ENCODE data around the gene SLC5A10. TPM values are rescaled to one million over a fixed set of nuclear protein-coding genes. Genes with fewer than 3 reads are reported as not detected.
"Not testable (repeated sequence)": the region's sequence is repeated elsewhere in the genome, so short reads cannot be mapped to it uniquely, and the experiment has no call there.

SLC5A10 gene
- total RNA-seq, 4 donors from 2014 or later, result not detected

DNA sequence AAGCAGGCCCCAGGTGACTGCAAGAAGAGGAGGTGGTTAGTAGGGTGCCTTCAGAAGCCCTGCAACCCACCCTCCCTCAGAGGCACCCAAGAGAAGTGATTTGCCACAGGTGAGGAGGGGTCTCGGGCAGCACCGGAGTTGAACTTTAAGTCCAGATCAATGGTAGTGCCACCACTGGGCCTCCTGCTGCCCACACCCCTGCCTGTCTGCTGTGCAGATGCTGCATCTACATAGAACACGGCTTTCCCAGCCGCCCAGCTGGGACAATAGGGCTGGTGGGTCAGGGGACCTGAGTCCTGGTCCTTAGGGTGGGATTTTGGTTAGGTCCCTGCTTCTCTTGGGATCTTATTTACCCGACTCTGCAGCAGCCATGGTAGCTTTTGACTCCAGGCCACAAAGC lies 70.2 kb downstream of the SLC5A10 start:
- TF ChIP-seq POLR2A (IDR thresholded peaks at IDR 0.05), result no peak
- TF ChIP-seq, protein P1, sequence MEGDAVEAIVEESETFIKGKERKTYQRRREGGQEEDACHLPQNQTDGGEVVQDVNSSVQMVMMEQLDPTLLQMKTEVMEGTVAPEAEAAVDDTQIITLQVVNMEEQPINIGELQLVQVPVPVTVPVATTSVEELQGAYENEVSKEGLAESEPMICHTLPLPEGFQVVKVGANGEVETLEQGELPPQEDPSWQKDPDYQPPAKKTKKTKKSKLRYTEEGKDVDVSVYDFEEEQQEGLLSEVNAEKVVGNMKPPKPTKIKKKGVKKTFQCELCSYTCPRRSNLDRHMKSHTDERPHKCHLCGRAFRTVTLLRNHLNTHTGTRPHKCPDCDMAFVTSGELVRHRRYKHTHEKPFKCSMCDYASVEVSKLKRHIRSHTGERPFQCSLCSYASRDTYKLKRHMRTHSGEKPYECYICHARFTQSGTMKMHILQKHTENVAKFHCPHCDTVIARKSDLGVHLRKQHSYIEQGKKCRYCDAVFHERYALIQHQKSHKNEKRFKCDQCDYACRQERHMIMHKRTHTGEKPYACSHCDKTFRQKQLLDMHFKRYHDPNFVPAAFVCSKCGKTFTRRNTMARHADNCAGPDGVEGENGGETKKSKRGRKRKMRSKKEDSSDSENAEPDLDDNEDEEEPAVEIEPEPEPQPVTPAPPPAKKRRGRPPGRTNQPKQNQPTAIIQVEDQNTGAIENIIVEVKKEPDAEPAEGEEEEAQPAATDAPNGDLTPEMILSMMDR (IDR thresholded peaks at IDR 0.05), result no peak
- Histone ChIP-seq H3K27me3 (no peaks in the 10 kb centered on the region), H3K4me3 (replicated peaks in 1 of 3) (no peak overlapping the region), H3K27ac (no peak overlapping the region), H3K4me1 (peaks cover 0 to 4% of the 10 kb centered on the region in 2 donors), H3K36me3 (no peaks in the 10 kb centered on the region), H3K9me3 (no peaks in the 10 kb centered on the region)
- DNase-seq, result no peak
- intact Hi-C loops (cut with DNase I), result loop anchor here (10.0 kb wide), 1 partner anchor 57 kb away; no protein-coding TSS in a partner anchor
- 94 to 100% methylated on average over 1 to 5 of the region's 5 CpGs for WGBS, 2 donors

- H3K4me1 ChIP-seq, result peaks cover 0 to 4% of the 10 kb centered on the region in 2 donors
- H3K9me3 ChIP-seq, result no peaks in the 10 kb centered on the region
- no peak overlapping the region for H3K4me3 ChIP-seq (replicated peaks in 1 of 3)
- no peak for TF ChIP-seq POLR2A (IDR thresholded peaks at IDR 0.05)
- TF ChIP-seq, protein P1 (IDR thresholded peaks at IDR 0.05), result no peak
- no peaks in the 10 kb centered on the region for H3K36me3 ChIP-seq
- intact Hi-C loops (cut with DNase I), result loop anchor here (10.0 kb wide), 1 partner anchor 58 kb away; no protein-coding TSS in a partner anchor
- no peaks in the 10 kb centered on the region for H3K27me3 ChIP-seq
- WGBS, 2 donors, result 84 to 100% methylated on average over 1 to 5 of the region's 6 CpGs
- no peak for DNase-seq
- no peak overlapping the region for H3K27ac ChIP-seq
Measured at GRCh38 chr17:19022747-19023146, 70.8 kb downstream of the SLC5A10 start.

GRCh38 chr17:19023209-19023999 lies 71.4 kb downstream of the SLC5A10 start:
- 83 to 90% methylated on average over 3 to 8 of the region's 9 CpGs for WGBS, 2 donors
- Histone ChIP-seq H3K4me3 (replicated peaks in 1 of 3) (no peak overlapping the region), H3K36me3 (no peaks in the 10 kb centered on the region), H3K4me1 (peaks cover 0 to 4% of the 10 kb centered on the region in 2 donors), H3K9me3 (no peaks in the 10 kb centered on the region), H3K27me3 (no peaks in the 10 kb centered on the region), H3K27ac (no peak overlapping the region)
- intact Hi-C loops (cut with DNase I), result loop anchor here (10.0 kb wide), 1 partner anchor 59 kb away; no protein-coding TSS in a partner anchor
- no peak for DNase-seq
- TF ChIP-seq, protein P1 (IDR thresholded peaks at IDR 0.05), result no peak
- TF ChIP-seq POLR2A (IDR thresholded peaks at IDR 0.05), result no peak

- Histone ChIP-seq H3K4me3 (replicated peaks in 1 of 3) (no peak overlapping the region), H3K9me3 (no peaks in the 10 kb centered on the region), H3K27me3 (no peaks in the 10 kb centered on the region), H3K27ac (no peak overlapping the region), H3K36me3 (no peaks in the 10 kb centered on the region), H3K4me1 (peaks cover 0 to 4% of the 10 kb centered on the region in 2 donors)
- intact Hi-C loops (cut with DNase I), result loop anchor here (10.0 kb wide), 1 partner anchor 60 kb away; no protein-coding TSS in a partner anchor
- no peak for DNase-seq
- WGBS, 2 donors, result 79 to 86% methylated on average over 22 of the region's 22 CpGs
- TF ChIP-seq, protein P1 (IDR thresholded peaks at IDR 0.05), result no peak
- no peak for TF ChIP-seq POLR2A (IDR thresholded peaks at IDR 0.05)
Measured at GRCh38 chr17:19024101-19025078, 72.4 kb downstream of the SLC5A10 start.

DNA sequence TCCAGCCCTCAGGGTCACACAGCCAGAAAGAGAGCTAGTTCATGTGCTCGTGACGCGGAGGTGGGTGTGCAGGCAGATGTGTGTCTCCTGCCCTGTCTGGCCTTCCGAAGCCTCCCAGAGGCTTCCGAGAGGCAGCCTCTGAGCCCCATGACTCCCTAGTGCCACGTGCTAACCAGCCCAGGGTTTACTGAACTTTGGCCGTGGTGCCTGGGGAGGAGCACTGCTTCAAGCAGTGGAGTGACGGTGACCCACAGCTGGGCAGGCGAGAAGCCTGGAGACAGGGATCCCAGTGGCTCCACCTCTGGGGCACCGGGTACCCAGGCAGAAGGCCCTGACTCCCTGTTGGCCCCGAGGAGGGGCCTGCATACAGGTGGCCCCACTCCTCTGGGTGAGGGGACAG lies 76.7 kb downstream of the SLC5A10 start:
- intact Hi-C loops (cut with DNase I), result loop anchor here (10.0 kb wide), 1 partner anchor 64 kb away; no protein-coding TSS in a partner anchor
- H3K4me3 ChIP-seq (replicated peaks in 1 of 3); H3K27me3 ChIP-seq; H3K27ac ChIP-seq; H3K9me3 ChIP-seq; H3K4me1 ChIP-seq; DNase-seq; H3K36me3 ChIP-seq: not testable (repeated sequence)
- WGBS, 2 donors, result no CpG with 5 or more reads among the region's 11 CpGs

DNA sequence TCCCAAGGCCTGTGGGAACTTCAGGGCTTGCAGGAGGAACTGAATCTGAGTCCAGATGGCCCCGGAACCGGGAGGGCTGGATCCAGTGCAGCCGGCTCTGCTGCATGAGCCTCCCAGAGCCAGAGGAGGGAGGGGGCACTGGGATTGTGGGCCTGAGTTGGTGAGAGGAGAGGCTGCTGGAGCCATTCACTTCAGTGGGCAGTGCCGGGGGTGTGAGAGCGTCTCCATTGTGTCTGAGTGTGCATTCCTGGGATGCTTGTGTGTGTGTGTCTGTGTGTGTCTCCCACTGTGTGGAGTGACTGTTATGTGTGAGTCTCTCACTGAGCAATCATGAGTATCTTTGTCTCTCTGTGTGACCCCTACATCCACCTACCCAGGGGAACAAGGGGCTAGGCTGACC lies 77.8 kb downstream of the SLC5A10 start:
- no CpG with 5 or more reads among the region's 5 CpGs for WGBS, 2 donors
- H3K9me3 ChIP-seq, result not testable (repeated sequence)
- intact Hi-C loops (cut with DNase I), result loop anchor here (10.0 kb wide), 1 partner anchor 65 kb away; no protein-coding TSS in a partner anchor

DNA sequence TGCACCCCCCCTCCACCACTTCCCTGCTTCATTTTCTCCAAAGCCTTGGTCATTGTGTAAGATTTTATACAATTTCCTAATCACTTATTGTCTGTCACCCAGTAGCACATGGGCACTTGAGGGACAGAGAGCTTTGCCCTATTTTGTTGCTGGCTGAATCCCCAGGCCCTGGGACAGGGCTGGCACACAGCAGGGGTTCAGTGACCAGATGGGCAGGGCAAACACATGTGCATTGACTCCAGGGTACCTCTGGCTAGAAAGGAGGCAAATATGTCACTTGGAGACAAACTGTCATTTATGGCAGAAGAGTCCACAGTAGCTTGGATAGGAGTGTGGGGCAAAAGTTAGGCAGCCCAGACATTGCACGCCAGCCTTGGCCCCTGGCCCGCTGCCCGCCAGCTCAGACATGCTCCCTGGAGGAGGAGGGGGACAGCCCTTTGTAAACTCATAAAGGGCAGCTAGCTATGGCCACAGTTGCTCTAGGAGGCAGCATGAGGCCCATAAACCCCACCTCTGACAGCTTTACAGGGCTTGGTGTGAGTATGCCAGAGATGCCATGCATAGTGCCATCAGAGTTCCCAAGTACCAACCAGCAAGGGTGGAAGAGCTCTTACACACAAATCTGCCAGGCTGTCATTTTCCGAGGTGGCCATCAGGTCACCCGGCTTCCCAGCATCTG lies 78.9 kb downstream of the SLC5A10 start:
- WGBS, 2 donors, result no CpG with 5 or more reads among the region's 5 CpGs
- DNase-seq; H3K27me3 ChIP-seq; H3K4me3 ChIP-seq (replicated peaks in 1 of 3); H3K9me3 ChIP-seq; H3K36me3 ChIP-seq; H3K4me1 ChIP-seq; intact Hi-C loops (cut with DNase I); H3K27ac ChIP-seq: not testable (repeated sequence)

More for the DNA sequence above, 77.8 kb downstream of the SLC5A10 start:
- H3K27ac ChIP-seq; DNase-seq; H3K4me1 ChIP-seq; H3K27me3 ChIP-seq; H3K36me3 ChIP-seq; H3K4me3 ChIP-seq (replicated peaks in 1 of 3): not testable (repeated sequence)
